Bronchial epithelial cell (primary cell): ENCODE results near the gene MT1B. TPM values are rescaled to one million over a fixed set of nuclear protein-coding genes. Genes with fewer than 3 reads are reported as not detected.
A peak's percentile ranks its signal among the peaks of the same experiment; 100 is the strongest.
"Not testable (repeated sequence)": the region's sequence is repeated elsewhere in the genome, so short reads cannot be mapped to it uniquely, and the experiment has no call there.

Experiments
- DNase-seq: peaks from one replicate; pipeline ENCODE4 v3.0.0-alpha.2; 2010; ENCODE audit warnings: low read depth
- FAIRE-seq: peaks from 2 replicates; lab custom pipeline; 2011; peaks lifted over from hg19 to GRCh38; lab: Jason Lieb, UNC
- H3K27me3 ChIP-seq: 2 replicates; pipeline ENCODE4 v1.5.1; 2011; ENCODE audit warnings: low read length; ENCODE audit not compliant: control insufficient read depth, insufficient read depth
- H3K36me3 ChIP-seq: 2 replicates; pipeline ENCODE4 v1.5.1; 2011; ENCODE audit warnings: low read length; ENCODE audit not compliant: control insufficient read depth, insufficient read depth
- H3K4me3 ChIP-seq: 2 replicates; pipeline ENCODE4 v1.5.1; 2011; ENCODE audit warnings: mild to moderate bottlenecking, low read depth, low read length, control low read depth
- total RNA-seq: library from RNA; depleted of rRNA; stranded (reverse); fragments of >200 nt; gene quantifications from 2 replicates; pipeline ENCODE4 v1.2.1, GENCODE V29; 2014
- TF ChIP-seq, protein P1 (sequence below): IDR thresholded peaks from 2 replicates; pipeline ENCODE4 v1.5.1; 2011; ENCODE audit warnings: mild to moderate bottlenecking, moderate library complexity, low read length, control low read depth, inconsistent platforms; ENCODE audit not compliant: insufficient read depth, severe bottlenecking

The MT1B gene
- total RNA-seq, 1 donor from 2014 or later = not detected

GRCh38 chr16:56662357-56663354 lies 11.0 kb downstream of the MT1B start:
- no peaks in the 10 kb centered on the region for H3K36me3 ChIP-seq
- H3K27me3 ChIP-seq = peaks cover 7% of the 10 kb centered on the region
- TF ChIP-seq, protein P1, sequence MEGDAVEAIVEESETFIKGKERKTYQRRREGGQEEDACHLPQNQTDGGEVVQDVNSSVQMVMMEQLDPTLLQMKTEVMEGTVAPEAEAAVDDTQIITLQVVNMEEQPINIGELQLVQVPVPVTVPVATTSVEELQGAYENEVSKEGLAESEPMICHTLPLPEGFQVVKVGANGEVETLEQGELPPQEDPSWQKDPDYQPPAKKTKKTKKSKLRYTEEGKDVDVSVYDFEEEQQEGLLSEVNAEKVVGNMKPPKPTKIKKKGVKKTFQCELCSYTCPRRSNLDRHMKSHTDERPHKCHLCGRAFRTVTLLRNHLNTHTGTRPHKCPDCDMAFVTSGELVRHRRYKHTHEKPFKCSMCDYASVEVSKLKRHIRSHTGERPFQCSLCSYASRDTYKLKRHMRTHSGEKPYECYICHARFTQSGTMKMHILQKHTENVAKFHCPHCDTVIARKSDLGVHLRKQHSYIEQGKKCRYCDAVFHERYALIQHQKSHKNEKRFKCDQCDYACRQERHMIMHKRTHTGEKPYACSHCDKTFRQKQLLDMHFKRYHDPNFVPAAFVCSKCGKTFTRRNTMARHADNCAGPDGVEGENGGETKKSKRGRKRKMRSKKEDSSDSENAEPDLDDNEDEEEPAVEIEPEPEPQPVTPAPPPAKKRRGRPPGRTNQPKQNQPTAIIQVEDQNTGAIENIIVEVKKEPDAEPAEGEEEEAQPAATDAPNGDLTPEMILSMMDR = no peak
- DNase-seq (no peak), FAIRE-seq (no peak)
- no peak overlapping the region for H3K4me3 ChIP-seq

- H3K36me3 ChIP-seq = no peaks in the 10 kb centered on the region
- no peak overlapping the region for H3K4me3 ChIP-seq
- DNase-seq (no peak), FAIRE-seq (no peak)
- TF ChIP-seq, protein P1 = no peak
- H3K27me3 ChIP-seq = peaks cover 15% of the 10 kb centered on the region
Observed at GRCh38 chr16:56664506-56664905, 12.8 kb downstream of the MT1B start.

GRCh38 chr16:56665286-56666261 lies 13.9 kb downstream of the MT1B start:
- H3K36me3 ChIP-seq, DNase-seq, H3K4me3 ChIP-seq: not testable (repeated sequence)
- FAIRE-seq = peak; percentile 94
- H3K27me3 ChIP-seq = peaks cover 24% of the 10 kb centered on the region

DNA sequence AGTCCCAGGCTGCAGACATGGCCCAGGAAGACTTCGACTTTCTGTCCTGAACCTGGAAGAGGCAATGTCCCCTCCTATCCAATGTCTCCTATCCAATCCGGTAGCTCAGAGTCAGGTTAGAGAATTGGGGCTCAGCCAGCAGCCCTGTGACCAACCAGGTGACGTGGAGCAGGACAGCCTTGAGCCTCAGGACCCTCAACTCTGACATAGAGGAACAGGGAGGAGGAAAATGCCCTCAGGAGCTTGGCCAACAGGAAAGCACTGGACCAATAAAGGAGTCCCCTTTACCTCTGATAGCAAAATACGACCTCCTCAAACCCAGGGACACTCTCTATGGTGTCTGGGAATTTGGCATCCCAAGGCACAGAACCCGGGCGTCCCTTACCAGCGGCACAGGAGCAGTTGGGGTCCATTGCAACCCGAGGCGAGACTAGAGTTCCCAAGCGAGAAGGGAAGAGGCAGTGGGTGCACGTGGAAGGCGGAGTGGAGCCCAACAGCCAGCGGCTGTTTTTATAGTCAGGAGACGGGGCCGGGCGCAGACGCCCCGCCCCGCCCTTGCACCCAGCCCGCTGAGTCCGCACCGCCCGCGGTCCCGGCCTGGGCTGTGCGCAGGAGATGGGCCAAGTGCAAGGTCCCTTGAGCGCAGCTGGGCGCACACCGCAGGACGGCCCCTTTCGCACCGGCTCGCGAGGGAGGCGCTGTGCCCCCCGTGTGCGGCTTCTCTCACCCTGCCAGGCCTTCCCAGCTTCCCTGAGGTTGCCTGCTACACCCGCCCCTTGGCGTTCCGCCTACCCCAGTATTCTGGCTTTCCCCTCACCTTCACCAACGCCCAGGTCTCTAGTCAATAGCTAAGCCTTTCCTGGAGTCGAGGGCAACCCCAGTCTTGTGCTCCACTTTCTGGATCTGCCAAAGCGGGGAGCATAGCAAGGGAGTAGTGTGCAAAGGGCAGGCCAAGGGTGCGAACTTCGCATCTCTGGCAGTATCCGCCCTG lies 16.2 kb downstream of the MT1B start, which contains the start of gene MT1G:
Gene MT1G (minus strand): TSS at position 485 of the 991 bp plus-strand sequence. CDS start 72 bp downstream, at position 413.
- TF ChIP-seq, protein P1 = no peak
- H3K4me3 ChIP-seq = no peak within 1 kb of the TSS

GRCh38 chr16:56669005-56669839 lies 17.5 kb downstream of the MT1B start, which contains the start of gene MT1H:
MT1H (plus strand) TSS chr16:56669814; CDS start chr16:56669885, 71 bp downstream.
- H3K27me3 ChIP-seq = peaks cover 25% of the 10 kb centered on the region
- FAIRE-seq (no peak), DNase-seq (no peak)
- TF ChIP-seq, protein P1 = no peak
- no peaks in the 10 kb centered on the region for H3K36me3 ChIP-seq
- no peak within 1 kb of the TSS for H3K4me3 ChIP-seq

More for the DNA sequence above, 16.2 kb downstream of the MT1B start, which contains the start of gene MT1G:
- FAIRE-seq (no peak), DNase-seq (no peak)
- H3K36me3 ChIP-seq = no peaks in the 10 kb centered on the region
- H3K27me3 ChIP-seq = peaks cover 25% of the 10 kb centered on the region
